ENCODE results near the gene PDHA1.
A peak's percentile ranks its signal among the peaks of the same experiment; 100 is the strongest.

The PDHA1 gene

DNA sequence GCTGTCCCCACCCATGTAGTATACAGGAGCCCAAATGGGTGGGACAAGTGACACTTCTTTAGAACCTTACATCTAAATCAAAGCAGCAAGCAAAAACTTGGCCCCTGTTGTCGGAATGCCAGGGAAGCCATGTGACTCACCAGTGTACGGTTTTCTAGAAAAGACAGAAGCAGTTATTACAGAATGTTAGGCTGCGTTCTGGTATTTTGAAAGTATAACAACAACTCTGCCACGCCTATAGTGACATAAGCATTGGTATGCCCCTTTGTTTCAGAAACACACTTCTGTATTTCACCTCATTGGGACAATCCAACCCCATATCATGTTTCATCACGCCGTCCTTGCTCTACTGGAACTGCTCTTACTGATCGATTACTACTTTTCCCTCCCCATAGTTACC is 14.8 kb downstream of the PDHA1 start:
- DNase-seq (ENCODE audit: low read depth) = no peak
- TF ChIP-seq, protein P1, sequence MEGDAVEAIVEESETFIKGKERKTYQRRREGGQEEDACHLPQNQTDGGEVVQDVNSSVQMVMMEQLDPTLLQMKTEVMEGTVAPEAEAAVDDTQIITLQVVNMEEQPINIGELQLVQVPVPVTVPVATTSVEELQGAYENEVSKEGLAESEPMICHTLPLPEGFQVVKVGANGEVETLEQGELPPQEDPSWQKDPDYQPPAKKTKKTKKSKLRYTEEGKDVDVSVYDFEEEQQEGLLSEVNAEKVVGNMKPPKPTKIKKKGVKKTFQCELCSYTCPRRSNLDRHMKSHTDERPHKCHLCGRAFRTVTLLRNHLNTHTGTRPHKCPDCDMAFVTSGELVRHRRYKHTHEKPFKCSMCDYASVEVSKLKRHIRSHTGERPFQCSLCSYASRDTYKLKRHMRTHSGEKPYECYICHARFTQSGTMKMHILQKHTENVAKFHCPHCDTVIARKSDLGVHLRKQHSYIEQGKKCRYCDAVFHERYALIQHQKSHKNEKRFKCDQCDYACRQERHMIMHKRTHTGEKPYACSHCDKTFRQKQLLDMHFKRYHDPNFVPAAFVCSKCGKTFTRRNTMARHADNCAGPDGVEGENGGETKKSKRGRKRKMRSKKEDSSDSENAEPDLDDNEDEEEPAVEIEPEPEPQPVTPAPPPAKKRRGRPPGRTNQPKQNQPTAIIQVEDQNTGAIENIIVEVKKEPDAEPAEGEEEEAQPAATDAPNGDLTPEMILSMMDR (conservative IDR thresholded peaks at IDR 0.05; ENCODE audit: low read depth, low read length) = no peak
- no peak overlapping the region for H3K4me3 ChIP-seq (ENCODE audit: low read length)

DNA sequence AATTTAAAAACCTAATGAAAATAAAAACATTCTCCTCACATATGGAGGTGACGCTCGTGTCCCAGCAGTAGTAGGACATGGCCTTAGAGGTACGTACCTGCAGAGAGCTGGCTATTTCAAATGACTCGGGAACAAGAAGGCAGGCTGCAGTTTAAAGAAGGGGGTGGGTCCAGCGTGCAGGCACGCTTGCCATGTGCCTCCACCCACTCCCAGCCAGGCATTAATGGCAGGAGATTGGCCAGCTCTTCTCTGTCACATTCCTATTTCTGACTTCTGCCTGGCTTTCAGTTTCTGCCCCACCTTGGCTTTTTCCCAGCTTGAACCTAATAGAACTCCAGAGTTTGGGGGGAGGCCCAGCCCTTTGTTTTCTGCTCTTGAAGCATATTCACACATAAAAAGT is 17.2 kb downstream of the PDHA1 start:
- TF ChIP-seq, protein P1 (conservative IDR thresholded peaks at IDR 0.05; ENCODE audit: low read depth, low read length) = no peak
- no peak overlapping the region for H3K4me3 ChIP-seq (ENCODE audit: low read length)
- no peak for DNase-seq (ENCODE audit: low read depth)

DNA sequence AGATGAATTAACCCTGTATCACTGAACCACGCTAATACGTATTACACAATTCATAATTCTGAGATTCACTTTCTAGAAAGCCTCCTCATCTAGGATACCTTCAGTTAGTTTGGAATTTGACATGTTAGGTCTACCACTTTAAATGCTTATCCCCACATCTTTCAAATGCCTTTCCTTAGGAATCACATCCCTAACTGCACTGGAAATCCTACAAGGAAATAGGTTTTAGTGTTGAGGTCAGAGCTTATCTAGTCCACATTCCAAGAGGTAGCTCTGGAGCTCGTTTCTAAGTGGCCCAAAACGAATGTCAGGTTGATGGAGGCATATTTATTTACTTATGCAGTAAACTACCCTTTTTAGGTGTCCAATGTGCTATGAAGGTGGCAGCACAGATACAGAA is 18.0 kb downstream of the PDHA1 start:
- TF ChIP-seq, protein P1 (conservative IDR thresholded peaks at IDR 0.05; ENCODE audit: low read depth, low read length) = no peak
- no peak overlapping the region for H3K4me3 ChIP-seq (ENCODE audit: low read length)
- DNase-seq (ENCODE audit: low read depth) = no peak

DNA sequence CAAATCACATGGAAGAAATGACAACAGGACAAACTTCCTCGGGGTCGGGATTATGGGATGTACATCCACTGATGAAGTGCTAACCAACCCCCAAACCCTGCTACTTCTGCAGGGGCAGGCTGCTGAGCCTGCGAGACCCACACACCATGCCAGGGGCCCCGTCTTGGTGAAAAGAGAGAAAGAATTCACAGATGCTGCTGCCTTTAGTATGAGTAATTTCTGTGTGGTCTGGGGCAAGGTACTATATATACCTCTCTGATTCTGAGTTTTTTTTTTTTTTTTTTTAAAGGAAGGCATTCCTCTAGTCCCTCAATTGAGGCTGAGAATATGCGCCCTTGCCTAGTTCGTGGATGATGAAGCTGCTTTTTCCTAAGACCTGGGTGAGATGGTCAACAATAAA is 24.8 kb downstream of the PDHA1 start:
- DNase-seq (ENCODE audit: low read depth) = no peak
- TF ChIP-seq, protein P1 (conservative IDR thresholded peaks at IDR 0.05; ENCODE audit: low read depth, low read length) = no peak
- H3K4me3 ChIP-seq (ENCODE audit: low read length) = no peak overlapping the region

DNA sequence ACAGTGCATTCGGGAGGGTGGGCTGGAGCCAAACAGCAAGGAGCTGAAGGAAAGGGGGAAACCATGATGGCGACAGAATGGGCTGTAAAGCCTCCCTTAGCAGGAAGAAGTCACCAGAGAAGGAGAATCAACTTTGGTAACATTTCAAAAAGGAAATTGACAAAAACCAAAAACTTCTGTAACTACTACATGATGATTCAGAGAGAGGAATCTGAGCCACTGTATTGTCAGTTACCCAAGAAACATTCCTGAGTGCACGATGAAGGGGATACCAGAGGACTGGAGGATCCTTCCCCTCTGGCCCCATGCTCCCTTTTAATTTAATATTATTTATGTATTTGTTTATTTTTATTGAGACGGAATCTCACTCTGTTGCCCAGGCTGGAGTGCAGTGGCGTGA is 26.3 kb downstream of the PDHA1 start:
- H3K4me3 ChIP-seq (ENCODE audit: low read length) = no peak overlapping the region
- no peak for DNase-seq (ENCODE audit: low read depth)
- TF ChIP-seq, protein P1 (conservative IDR thresholded peaks at IDR 0.05; ENCODE audit: low read depth, low read length) = no peak

DNA sequence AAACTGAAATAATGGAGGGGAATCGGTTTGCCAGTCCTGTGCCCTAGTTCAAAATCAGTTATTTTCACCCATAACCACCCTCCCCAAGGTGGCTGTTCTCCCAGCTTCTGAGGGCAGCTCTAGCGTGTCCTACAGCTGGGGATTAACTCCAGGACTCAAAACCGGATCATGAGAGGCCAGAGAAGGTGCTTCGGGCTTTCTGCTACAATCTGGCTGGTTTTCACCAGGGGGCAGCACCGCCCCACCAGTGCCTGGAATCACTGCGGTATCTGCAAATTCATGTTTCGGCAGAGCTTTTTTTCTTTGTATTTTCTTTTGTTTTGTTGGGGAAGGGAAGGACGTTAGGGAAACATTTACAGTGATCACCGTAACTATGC is 28.4 kb downstream of the PDHA1 start:
- DNase-seq (ENCODE audit: low read depth) = peak; percentile 29
- H3K4me3 ChIP-seq (ENCODE audit: low read length) = peak overlapping the region; percentile 40
- TF ChIP-seq, protein P1 (conservative IDR thresholded peaks at IDR 0.05; ENCODE audit: low read depth, low read length) = peak; percentile 75

DNA sequence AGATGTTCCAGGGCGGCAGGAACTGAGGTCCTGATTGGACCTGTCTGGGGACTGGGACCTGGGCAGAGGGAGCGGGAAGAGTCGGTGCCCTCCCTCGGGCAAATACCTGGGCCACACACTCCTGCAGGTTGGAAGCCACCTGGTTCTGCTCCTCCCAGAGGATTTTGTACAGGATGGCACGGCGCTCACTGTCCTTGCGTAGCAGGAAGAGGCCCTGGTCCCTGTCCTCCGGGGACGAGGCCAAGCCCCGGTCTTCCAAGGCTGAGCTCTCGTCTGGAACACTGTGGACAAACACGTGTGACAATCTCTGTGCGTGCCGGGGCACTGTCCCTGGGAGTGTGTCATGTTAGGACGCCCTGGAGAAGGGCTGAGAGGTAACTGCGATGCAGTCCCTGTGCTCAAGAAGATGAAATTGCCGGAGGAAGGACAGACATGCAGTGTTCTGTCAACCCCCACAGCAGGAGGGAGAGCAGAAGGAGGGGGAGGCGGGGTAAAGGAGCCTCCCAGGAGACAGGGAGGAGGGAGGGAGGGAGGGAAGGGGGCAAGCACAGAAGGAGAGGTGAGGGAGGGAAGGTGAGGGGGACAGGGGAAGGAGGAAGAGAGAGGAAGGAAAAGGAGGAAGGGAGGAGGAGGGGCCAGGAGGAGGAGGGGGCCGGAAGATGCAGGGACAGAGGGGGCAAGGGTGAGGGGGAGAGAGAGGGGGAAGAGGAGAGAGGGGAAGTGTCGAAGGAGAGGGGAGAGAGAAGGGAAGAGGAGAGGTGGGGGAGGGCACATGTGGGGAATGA is 29.0 kb downstream of the PDHA1 start:
- H3K4me3 ChIP-seq (ENCODE audit: low read length) = peak overlapping the region; percentile 40
- TF ChIP-seq, protein P1 (conservative IDR thresholded peaks at IDR 0.05; ENCODE audit: low read depth, low read length) = no peak
- DNase-seq (ENCODE audit: low read depth) = no peak
